Stimulated activated CD4-positive, alpha-beta T cell treated with anti-CD3 and anti-CD28 coated beads, Interleukin-12 subunit alpha, Interleukin-12 subunit beta, amount 100 ng/mL, for 4 hours (primary cell): ENCODE data around the gene ATF5.
A peak's percentile ranks its signal among the peaks of the same experiment; 100 is the strongest.

Experiments
- DNase-seq: peaks from one replicate; pipeline ENCODE4 v3.0.0-alpha.2; 2020

Gene ATF5, protein sequence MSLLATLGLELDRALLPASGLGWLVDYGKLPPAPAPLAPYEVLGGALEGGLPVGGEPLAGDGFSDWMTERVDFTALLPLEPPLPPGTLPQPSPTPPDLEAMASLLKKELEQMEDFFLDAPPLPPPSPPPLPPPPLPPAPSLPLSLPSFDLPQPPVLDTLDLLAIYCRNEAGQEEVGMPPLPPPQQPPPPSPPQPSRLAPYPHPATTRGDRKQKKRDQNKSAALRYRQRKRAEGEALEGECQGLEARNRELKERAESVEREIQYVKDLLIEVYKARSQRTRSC

DNA sequence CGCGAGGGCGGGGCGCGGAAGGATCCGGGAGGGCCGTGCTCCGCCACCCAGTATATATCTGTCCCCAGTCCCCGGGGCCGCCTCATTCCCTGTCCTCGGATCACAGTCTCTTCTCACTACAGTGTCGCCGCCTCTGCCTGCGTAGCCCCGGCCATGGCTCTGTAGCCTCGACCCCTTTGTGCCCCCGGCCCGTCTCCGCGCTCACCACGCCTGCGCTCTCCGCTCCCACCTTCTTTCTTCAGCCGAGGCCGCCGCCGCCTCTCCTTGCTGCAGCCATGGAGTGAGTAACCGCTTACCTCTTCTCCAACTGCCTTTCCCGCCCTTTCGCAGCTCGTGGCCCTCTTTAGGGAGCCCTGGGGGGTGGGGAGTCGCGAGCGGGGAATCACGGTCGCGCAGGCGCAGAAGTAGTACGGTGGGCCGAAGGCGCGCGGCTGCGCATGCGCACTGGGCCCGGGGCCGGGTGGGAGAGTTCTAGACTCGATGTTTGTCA, at the start of gene ATF5, which contains the start of gene NUP62:
ATF5 (plus strand) TSS at position 85 of the 490 bp plus-strand sequence. CDS start 1,646 bp downstream, outside the sequence.
NUP62 (minus strand) TSS at position 384 of the 490 bp plus-strand sequence. CDS start 19,697 bp downstream, outside the sequence.
- DNase-seq = peak; percentile 94

DNA sequence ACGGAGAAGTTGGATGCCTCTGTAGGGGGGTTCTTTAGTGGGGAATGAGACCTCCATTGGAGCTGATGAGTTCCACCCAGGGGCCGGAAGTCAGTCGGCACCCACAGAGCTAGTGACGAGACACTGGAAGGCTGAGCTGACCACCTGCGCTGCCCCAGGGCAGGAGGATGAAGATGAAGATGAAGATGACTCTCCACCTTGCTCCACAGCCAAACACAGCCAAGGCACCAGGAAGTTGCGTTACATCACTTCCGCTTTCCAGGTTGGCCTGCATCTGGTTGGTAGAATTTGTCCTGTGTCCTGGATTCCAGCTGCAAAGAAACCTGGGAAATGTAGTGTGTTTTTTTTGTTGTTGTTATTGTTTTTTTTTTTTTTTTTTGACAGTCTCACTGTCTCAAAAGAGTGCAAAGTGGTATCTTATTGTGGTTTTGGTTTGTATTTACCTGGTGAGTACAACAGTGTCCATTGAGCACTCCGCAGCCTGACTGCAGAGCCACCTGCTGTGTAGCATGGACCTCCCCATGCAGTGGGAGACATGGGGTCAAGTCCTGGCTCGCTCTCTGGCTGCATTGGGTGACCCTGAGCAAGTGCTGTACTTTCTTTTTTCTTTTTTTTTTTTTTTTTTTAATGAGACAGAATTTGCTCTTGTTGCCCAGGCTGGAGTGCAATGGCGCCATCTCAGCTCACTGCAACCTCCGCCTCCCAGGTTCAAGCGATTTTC, 49.6 kb upstream of the ATF5 start:
- DNase-seq = no peak

DNA sequence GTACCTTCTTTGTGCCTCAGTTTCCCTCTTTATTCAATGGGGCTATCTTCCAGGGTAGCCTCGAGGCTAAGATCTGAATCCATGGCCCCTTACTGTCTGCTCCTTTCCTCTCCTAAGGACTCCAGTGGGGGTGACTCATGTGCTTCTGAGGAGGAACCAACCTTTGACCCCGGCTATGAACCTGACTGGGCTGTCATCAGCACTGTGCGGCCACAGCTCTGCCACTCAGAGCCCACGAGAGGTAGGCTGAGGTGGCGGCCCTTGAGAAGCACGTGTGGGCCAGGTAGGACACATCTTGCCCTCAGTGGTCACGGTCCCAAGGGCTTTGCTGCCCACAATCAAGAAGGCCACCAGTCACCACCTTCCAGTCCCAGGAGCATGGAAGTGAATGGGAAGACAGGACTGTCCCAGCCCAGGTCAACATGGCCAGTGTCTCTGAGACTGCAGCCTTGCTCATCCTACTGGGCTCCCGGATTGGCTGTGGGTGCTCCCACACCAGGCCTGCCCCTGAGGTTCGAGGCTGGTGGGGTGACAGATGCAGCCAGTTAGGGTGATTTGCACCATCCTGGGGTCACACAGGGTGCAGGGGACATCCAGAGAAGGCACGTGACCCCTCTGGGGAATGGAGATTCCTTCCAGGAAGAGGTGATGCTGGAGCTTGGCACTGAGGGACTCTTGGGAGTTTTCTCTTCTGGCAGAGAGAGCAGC, 48.7 kb upstream of the ATF5 start:
- DNase-seq = no peak

DNA sequence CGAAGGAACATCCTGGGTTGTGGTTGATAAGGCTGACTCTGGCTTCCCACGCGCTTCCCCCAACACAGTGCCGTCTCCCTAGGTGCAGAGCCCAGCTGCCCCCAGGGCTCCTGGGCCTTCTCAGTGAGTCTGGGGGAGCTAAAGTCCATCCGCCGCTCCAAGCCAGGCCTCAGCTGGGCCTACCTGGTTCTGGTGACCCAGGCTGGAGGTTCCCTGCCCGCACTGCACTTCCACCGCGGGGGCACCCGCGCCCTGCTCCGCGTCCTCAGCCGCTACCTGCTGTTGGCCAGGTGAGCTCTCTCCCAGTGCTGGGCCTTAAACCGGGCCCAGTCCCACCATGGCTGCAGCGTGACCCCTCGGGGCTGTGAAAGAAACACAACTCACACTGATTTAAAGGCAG, 47.8 kb upstream of the ATF5 start:
- DNase-seq = no peak

DNA sequence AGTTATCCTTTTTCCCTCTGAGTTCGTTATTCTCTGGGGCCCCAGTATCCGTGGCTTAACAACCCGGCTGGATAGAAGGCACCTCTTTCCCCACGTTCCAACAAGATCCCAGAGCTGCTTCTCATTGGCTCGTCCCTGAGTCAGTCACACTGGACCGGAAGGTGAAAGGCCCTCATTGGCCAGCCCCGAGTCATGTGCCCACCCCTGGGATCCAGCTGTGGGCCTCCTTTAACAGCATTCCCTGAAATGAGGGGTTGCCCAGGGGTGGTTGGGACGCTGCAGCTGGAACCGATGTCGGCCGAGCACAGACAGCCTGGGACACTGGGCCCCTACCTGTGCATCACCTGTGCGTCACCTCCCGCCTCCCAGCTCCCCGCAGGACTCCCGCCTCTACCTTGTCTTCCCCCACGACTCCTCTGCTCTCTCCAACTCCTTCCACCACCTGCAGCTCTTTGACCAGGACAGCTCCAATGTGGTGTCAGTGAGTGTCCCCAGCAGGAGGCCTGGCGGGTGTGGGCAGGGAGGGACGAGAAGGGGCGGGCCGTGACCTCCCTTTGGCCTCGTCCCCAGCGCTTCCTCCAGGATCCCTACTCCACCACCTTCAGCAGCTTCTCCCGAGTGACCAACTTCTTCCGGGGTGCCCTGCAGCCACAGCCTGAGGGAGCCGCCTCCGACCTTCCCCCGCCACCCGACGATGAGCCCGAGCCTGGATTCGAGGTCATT, 47.2 kb upstream of the ATF5 start:
- no peak for DNase-seq

DNA sequence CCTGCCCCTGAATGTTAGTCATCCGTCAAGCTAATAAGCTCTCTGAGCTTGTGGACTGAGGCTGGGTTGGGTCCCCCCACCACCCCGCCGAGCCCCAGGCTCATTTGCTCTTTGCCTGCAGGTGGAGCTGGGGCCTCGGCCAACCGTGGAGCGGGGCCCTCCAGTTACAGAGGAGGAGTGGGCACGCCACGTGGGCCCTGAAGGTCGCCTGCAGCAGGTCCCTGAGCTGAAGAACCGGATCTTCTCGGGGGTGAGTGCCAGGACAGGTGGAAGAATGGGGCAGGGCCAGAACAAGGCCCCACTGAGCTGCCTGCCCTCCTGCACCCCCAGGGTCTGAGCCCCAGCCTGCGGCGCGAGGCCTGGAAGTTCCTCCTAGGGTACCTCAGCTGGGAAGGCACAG, 46.4 kb upstream of the ATF5 start:
- DNase-seq = no peak

DNA sequence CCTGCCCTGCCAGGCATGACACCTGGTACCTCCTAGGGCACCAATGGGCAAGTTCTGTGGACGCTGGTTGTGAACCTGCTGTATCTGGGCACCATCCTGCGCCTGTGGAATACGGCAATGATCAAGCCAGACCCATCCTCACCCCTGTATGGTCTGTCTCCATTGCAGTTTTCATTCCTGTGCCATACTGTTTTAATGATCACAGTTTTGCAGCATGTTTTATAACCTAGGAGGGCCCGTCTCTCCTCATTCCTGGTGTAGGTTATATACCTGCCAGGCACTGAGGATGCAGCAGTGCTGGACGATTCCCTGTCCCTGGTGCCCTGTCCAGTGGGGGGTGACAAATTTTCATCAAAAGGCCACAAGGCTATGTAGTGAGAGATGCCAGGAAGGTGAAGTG, 45.9 kb upstream of the ATF5 start:
- no peak for DNase-seq

DNA sequence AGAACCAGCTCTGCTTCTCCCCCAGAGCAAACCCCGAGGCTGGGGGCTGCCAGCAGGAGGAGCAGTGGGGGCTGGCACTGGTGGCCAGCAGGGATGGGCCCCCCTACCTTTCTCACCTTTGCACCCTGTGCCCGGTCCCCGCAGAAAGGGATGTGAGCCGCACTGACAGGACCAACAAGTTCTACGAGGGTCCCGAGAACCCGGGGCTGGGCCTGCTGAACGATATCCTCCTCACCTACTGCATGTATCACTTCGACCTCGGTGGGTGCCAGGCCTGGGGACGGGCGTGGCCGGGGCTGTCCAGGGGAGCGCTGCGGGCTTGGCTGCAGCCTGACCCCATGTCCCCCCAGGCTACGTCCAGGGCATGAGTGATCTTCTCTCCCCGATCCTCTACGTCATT, 44.9 kb upstream of the ATF5 start:
- DNase-seq = no peak

DNA sequence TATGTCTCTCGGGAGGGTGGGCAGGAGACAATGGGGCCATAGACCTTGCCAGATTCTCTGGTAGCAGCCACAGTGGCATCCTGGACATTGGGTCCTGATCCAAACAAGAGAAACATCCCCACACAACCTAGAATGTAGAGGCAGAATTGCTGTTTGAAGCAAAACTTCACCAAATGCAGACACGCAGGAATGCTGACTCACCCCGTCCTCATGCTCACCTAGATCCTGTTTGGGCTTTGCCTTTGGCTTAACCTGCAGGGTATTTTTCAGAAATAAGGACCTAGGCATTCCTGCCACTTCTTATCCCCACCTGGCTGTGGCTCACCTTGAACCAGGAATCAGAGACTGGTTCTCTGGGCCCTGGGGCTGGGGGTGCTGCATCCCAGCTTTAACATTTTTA, 44.2 kb upstream of the ATF5 start:
- no peak for DNase-seq

DNA sequence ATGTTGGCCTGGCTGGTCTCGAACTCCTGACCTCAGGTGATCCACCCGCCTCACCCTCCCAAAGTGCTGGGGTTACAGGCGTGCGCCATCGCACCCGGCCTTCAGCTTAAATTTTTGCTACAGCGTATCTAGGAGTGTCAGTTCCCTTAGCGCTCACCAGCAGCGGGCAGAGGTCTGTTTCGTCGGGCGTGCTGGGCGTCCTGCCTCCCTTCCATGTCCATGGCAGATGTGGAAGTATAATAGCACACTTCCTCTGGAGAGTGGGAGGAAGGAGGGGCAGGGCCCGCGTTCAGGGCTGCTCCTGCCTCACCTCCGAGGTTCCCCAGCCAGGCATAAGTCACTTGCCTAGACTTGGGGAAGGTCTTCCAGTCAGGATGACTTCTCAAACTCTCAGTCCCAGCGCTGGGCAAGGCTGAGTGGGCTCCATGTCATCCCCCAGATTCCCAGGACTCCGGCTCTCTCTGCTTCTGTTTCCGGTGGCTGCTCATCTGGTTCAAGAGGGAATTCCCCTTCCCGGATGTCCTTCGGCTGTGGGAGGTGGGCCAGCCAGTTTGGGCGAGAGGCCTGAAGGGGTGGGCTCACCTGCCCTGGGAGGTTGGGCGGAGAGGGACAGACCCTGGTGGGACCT, 41.9 kb upstream of the ATF5 start:
- DNase-seq = no peak

DNA sequence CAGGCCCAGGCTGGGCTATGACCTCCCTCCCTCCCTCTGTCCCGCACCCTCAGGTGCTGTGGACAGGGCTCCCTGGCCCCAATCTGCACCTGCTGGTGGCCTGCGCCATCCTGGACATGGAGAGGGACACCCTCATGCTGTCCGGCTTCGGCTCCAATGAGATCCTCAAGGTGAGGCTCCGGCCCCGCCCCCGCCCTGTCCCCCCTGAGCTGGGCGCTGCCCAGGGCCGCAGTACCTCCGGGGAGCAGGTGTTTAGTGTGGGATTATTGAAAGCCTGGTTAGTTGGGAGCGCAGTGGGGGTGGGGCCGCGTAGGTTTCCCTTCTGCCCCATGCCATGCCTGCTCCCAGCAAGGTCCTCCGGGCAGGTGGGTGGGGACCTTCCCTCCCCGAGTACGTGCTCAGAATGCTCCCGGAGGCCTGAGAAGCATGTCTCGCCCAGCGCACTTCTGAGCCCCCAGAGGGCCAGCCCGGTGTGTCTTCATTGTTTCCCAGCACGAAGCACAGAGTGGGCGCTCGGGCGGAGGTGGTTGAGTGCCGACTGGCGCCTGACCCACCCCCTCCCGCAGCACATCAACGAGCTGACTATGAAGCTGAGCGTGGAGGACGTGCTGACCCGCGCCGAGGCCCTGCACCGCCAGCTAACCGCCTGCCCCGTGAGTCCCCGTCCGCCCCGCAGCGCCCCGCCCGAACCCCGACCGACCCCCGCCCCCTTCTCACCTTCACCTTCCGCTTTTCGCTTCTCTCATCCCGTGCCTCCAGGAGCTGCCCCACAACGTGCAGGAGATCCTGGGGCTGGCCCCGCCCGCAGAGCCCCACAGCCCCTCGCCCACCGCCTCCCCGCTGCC, 41.1 kb upstream of the ATF5 start:
- DNase-seq = no peak

DNA sequence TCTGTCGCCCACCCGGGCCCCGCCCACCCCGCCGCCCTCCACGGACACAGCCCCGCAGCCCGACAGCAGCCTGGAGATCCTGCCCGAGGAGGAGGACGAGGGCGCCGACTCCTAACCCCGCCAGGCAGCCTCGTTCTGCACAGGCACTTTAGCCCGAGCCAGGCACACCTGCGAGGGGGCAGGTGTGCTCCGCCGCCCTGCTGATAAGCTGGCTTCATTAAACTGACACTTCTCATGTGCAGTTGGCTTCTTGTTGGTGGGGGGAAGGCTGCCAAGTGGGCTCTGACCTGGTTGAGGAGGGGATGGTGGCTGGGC, 40.5 kb upstream of the ATF5 start:
- DNase-seq = no peak

DNA sequence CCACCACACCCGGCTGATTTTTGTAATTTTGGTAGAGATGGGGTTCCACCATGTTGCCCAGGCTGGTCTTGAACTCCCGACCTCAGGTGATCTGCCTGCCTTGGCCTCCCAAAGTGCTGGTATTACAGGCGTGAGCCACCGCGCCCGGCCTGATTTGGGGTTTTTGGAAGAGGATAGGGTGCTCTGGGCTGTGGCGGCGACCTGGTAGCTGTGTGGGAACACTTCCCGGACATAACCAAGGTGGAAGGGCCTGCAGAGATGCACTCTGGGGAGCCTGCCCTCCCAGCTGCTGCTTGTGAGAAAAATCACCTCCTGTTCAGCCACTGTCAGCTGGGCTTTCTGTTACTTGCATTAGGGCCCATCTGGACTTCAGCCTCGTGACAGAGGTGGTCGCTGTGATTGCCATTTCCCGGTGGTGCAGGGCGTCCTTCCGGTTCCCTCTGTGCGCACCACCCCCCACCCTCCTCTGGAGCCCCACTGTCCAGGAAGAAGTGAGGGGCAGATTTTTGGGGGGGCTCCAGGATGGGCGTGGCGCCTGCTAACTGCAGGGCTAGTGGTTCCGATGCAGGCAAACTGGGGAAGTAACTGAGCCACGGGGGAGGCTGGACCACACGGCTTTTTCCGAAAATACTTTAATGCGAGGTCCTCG, 39.8 kb upstream of the ATF5 start:
- DNase-seq = no peak

DNA sequence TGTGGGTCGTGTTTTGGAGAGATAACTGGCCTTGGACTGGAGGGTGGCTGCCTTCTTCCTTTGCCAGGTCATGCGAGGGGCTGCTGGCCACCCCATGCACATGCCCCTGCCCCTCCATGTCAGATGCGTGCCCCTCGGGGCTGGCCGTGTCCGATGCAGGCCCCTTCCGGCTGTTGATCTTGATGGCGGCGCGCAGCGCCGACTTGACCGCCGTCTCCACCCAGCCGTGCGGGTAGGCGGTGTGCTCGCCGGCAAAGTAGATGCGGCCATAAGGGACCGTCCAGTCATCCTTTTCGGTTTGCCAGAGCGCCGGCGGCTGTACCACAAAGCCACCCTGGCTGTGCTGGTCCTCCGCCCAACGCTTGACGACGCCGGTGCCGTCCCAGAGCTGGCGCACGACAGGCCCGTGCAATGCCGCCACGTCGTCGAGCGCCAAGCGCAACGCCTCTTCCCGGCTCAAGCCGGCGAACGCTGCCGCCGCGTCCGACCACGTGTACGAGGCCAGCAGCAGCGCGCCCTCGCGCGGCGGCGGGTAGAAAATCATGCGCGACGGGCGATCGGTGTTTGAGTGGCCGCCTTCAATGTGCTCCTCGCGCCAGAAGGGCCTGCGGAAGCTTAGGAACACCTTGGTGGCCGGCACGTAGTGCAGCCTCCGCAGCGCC, 39.2 kb upstream of the ATF5 start:
- peak; percentile 72 for DNase-seq

DNA sequence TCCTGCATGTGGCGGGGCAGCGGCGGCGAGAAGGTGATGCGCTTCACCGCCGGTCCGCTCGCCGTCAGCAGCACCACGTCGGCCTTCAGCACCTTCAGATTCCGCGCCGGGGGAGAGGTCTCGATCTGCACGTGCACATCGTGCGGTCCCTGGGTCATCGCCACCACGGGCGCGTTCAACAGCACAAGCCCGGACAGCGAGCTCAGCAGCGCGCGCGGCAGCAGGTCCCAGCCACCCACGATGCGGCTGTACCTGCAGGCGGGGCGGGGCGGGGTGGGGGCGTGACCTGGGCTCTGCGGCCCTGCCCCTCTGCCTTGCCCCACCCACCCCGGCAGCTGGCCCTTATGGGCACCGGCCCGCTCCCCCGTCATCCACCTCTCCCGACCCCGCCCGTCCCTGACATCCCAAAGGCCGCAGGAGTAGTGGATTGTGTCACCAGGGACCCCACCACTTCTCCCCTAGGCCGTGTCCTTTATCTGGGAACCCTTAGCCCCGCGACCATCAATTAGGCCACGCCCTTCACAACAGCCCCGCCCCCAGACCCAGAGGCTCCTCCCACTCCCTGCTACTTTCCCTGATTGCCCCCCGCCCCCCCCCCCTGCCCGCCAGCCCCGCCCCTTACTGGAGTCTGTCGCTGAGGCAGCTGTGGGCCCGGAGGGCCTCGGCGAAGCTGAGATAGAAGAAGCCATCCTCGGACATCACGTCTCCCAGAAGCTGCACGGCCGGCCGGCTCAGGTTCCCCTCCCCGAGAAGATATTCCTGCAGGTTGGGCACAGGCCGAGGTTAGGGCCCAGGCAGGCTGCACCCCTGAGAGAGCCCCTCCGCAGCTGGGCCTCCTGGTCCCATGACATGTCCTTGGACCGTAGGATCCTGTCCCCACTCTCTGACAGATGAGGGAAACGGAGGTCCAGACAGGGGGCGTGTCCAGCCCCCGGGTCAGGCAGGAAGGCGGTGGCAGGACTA, 38.4 kb upstream of the ATF5 start:
- peak; percentile 74 for DNase-seq

DNA sequence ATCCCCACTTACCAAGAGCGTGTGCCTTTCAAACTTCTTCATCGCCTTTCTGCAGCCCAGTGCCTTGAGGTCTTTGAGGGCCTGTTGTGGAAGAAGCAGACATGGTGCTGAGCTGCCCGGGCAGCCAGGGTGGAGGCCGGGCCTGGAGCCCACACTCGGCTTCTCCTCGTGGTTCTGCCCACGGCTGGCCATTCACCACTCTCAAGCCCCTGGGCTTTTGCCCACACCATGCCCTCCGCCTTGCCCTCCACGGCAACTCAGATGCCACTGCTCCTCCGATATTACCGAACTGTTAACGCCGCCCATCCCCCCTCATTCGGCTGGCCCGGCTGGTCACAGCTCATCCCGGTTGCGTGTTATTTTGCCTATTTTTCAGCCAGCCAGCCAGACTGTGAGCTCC, 37.6 kb upstream of the ATF5 start:
- DNase-seq = no peak

DNA sequence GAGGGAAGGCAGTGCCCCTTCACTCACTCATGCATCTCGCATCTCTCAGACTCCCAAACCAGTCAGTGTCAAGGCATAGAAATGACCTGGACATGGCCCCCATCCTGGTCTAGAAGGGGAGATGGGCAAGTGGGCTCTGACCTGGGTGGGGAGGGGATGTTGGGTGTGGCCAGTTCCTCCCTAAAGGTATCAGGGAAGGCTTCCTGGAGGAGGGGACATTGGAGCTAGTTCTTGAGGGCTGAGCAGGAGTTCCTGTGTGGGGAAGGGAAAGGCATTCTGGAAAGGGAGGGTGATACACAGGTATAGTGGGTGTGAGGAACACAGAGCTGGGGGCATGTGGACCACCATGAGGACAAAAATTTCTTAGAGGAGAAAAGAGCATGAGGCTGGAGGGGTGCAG, 36.3 kb upstream of the ATF5 start:
- no peak for DNase-seq

DNA sequence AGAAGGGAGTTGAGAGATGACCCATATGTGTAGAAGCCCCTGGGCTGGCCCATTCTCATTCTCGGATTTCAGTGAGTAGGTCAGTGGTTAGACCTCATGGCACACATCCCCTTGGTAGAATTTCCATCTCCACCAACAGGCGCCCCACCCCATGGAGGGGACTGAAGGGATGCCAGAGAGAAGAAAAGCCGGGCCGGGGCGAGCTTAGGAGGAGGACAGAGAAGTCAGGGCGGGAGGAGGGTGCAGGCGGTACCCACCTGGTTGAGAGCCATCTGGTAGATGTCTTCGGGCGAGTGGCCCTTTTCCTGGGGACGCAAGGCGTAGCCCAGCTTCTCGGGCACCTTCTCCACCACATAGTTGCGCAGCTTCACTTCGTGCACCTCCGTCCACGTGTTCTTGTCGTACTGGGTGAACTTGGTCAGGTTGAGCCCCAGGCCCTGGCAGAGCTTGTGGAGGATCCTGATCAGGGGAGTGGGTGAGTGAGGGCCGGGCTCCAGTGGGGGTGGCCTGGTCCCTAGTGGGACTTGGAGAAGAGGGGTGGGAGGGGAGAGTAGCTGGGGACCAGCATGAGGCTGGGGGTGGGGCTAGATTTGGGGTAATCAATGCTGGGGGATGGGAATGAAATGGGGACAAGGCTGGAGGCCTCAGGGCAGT, 34.9 kb upstream of the ATF5 start:
- no peak for DNase-seq
